Caco-2 (cell line): Measurements from ENCODE around the gene RBM47. TPM values are rescaled to one million over a fixed set of nuclear protein-coding genes. Genes with fewer than 3 reads are reported as not detected.

Experiments
- BruUV-seq: library from RNA; stranded (reverse); fragments of 400-500 nt; replicated peaks from 2 replicates; lab custom pipeline; 2021; lab: Mats Ljungman, UMichigan
- CTCF ChIA-PET: fragments of 300-600 bp; sonication (Branson Sonifier 250); formaldehyde crosslinking; loops from one replicate; lab custom pipeline; 2022; ENCODE audit warnings: antibody characterized with exemption; lab: Charles Lee
- POLR2A ChIA-PET: fragments of 300-600 bp; sonication (Branson Sonifier 250); formaldehyde crosslinking; loops from one replicate; lab custom pipeline; 2022; ENCODE audit warnings: antibody characterized with exemption; lab: Charles Lee
- DNase-seq, 2 experiments: peaks; one replicate each; pipeline versions ENCODE4 v3.0.0 to v3.0.0-alpha.2; 2020 to 2022
- H3K27me3 ChIP-seq: replicated peaks from 2 replicates; pipeline ENCODE4 v1.6.0; 2011; ENCODE audit warnings: low read length; ENCODE audit not compliant: control insufficient read depth, insufficient read depth
- H3K36me3 ChIP-seq: 2 replicates; pipeline ENCODE4 v1.5.1; 2011; ENCODE audit warnings: low read length; ENCODE audit not compliant: control insufficient read depth, insufficient read depth
- H3K4me1 ChIP-seq: fragments of 250-450 bp; sonication (Bioruptor Pico); 2 replicates; pipeline ENCODE4 v1.5.1; 2020; ENCODE audit warnings: mild to moderate bottlenecking
- H3K4me3 ChIP-seq: 2 replicates; pipeline ENCODE4 v1.5.1; 2011; ENCODE audit warnings: low read depth, mild to moderate bottlenecking, control low read depth, low read length
- H3K9me3 ChIP-seq: fragments of 250-450 bp; sonication (Bioruptor Pico); 2 replicates; pipeline ENCODE4 v1.5.1; 2020; ENCODE audit warnings: mild to moderate bottlenecking, moderate library complexity
- H3K27ac Mint-ChIP-seq: one replicate; pipeline ENCODE4 v1.8.0; 2022; ENCODE audit warnings: mixed read lengths; ENCODE audit not compliant: unreplicated experiment
- H3K27me3 Mint-ChIP-seq: one replicate; pipeline ENCODE4 v1.8.0; 2022; ENCODE audit warnings: mixed read lengths; ENCODE audit not compliant: insufficient read depth, unreplicated experiment
- H3K36me3 Mint-ChIP-seq: one replicate; pipeline ENCODE4 v1.8.0; 2022; ENCODE audit warnings: mild to moderate bottlenecking, mixed read lengths; ENCODE audit not compliant: insufficient read depth, unreplicated experiment
- H3K4me1 Mint-ChIP-seq: one replicate; pipeline ENCODE4 v1.8.0; 2022; ENCODE audit warnings: low read depth, mixed read lengths; ENCODE audit not compliant: unreplicated experiment
- H3K4me3 Mint-ChIP-seq: one replicate; pipeline ENCODE4 v1.8.0; 2022; ENCODE audit warnings: mild to moderate bottlenecking, moderate library complexity, mixed read lengths; ENCODE audit not compliant: unreplicated experiment
- H3K9me3 Mint-ChIP-seq: one replicate; pipeline ENCODE4 v1.8.0; 2022; ENCODE audit warnings: mixed read lengths; ENCODE audit not compliant: unreplicated experiment
- CTCF ChIP-seq, 2 experiments: fragments of 200-600 bp in 1 of 2; IDR thresholded peaks; 1 replicate in 1 of 2; 2 replicates in 1 of 2; pipeline versions ENCODE4 v1.5.1 to v1.8.0; 2011 to 2022; ENCODE audit warnings: antibody characterized with exemption in 1 of 2, control low read depth in 1 of 2, inconsistent platforms in 1 of 2, low read depth in 1 of 2, low read length in 1 of 2, mild to moderate bottlenecking in 1 of 2, moderate library complexity in 1 of 2; ENCODE audit not compliant: insufficient read depth in 1 of 2, severe bottlenecking in 1 of 2, unreplicated experiment in 1 of 2
- intact Hi-C: fragments of 100-400 bp; cut with micrococcal nuclease; formaldehyde crosslinking; loops from one replicate; pipeline ENCODE4 v1.10.0; 2022; ENCODE audit not compliant: unreplicated experiment
- total RNA-seq: library from RNA; stranded (reverse); gene quantifications from 2 replicates; pipeline ENCODE4 v1.2.3, GENCODE V29; 2022

RBM47 gene
- total RNA-seq, 1 experiment from 2014 or later = 62.1 TPM

GRCh38 chr4:40582413-40582812 lies 47.3 kb downstream of the RBM47 start:
- H3K36me3 ChIP-seq = no peaks in the 10 kb centered on the region
- H3K4me1 ChIP-seq = peaks cover 24% of the 10 kb centered on the region
- no TSS peak for BruUV-seq
- Mint-ChIP-seq H3K27ac (peak overlapping the region; percentile 8), H3K4me1 (peaks cover 34% of the 10 kb centered on the region), H3K9me3 (no peaks in the 10 kb centered on the region), H3K4me3 (no peak overlapping the region), H3K27me3 (no peaks in the 10 kb centered on the region), H3K36me3 (peaks cover 5% of the 10 kb centered on the region)
- intact Hi-C loops = no loop called here
- no peak overlapping the region for H3K4me3 ChIP-seq
- CTCF ChIA-PET = no interaction called here
- TF ChIP-seq CTCF (IDR thresholded peaks at IDR 0.05; ENCODE audit: insufficient read depth in 1 of 2, low read depth in 1 of 2, low read length in 1 of 2, severe bottlenecking in 1 of 2, unreplicated experiment in 1 of 2) = no peak
- no peaks in the 10 kb centered on the region for H3K27me3 ChIP-seq
- no peaks in the 10 kb centered on the region for H3K9me3 ChIP-seq
- no peak for DNase-seq
- POLR2A ChIA-PET = no interaction called here

- peaks cover 43% of the 10 kb centered on the region for H3K4me1 Mint-ChIP-seq
- intact Hi-C loops = no loop called here
These were observed 48.2 kb downstream of the RBM47 start for GRCh38 chr4:40581254-40582140.

GRCh38 chr4:40579983-40580382 lies 49.7 kb downstream of the RBM47 start:
- no TSS peak for BruUV-seq
- TF ChIP-seq CTCF (IDR thresholded peaks at IDR 0.05; ENCODE audit: insufficient read depth in 1 of 2, low read depth in 1 of 2, low read length in 1 of 2, severe bottlenecking in 1 of 2, unreplicated experiment in 1 of 2) = no peak
- Histone ChIP-seq H3K4me3 (no peak overlapping the region), H3K36me3 (no peaks in the 10 kb centered on the region), H3K27me3 (no peaks in the 10 kb centered on the region), H3K4me1 (peaks cover 39% of the 10 kb centered on the region), H3K9me3 (0 out of 2 replicates have a peak, but pooled peaks cover 3% of the 10 kb centered on the region)
- intact Hi-C loops = no loop called here
- Mint-ChIP-seq H3K27ac (peak overlapping the region; percentile 25), H3K4me1 (peaks cover 49% of the 10 kb centered on the region), H3K4me3 (no peak overlapping the region), H3K36me3 (peaks cover 19% of the 10 kb centered on the region), H3K27me3 (no peaks in the 10 kb centered on the region), H3K9me3 (no peaks in the 10 kb centered on the region)
- ChIA-PET CTCF (no interaction called here), POLR2A (no interaction called here)
- no peak for DNase-seq

More at GRCh38 chr4:40581254-40582140, 48.2 kb downstream of the RBM47 start:
- Histone ChIP-seq H3K9me3 (0 out of 2 replicates have a peak, but pooled peaks cover 1% of the 10 kb centered on the region), H3K27me3 (no peaks in the 10 kb centered on the region), H3K4me1 (peaks cover 25% of the 10 kb centered on the region), H3K4me3 (no peak overlapping the region), H3K36me3 (no peaks in the 10 kb centered on the region)
- ChIA-PET CTCF (interaction anchor here (0.6 kb wide), 1 partner anchor 168 kb away, joined by 6 read pairs; the partner anchor contains the start of gene NSUN7), POLR2A (no interaction called here)
- no peak for DNase-seq
- H3K4me3 Mint-ChIP-seq = no peak overlapping the region
- H3K27ac Mint-ChIP-seq = peak overlapping the region; percentile 21
- TF ChIP-seq CTCF (IDR thresholded peaks at IDR 0.05; ENCODE audit: insufficient read depth in 1 of 2, low read depth in 1 of 2, low read length in 1 of 2, severe bottlenecking in 1 of 2, unreplicated experiment in 1 of 2) = no peak
- BruUV-seq = no TSS peak
- H3K27me3 Mint-ChIP-seq = no peaks in the 10 kb centered on the region
- H3K36me3 Mint-ChIP-seq = peaks cover 13% of the 10 kb centered on the region
- H3K9me3 Mint-ChIP-seq = no peaks in the 10 kb centered on the region
